IPS-NIHi11 (cell line): ENCODE measurements around the gene USP9X.
"Not testable (repeated sequence)": the region's sequence is repeated elsewhere in the genome, so short reads cannot be mapped to it uniquely, and the experiment has no call there.

Experiments
- DNase-seq: peaks from one replicate; pipeline ENCODE4 v3.0.0; 2012; ENCODE audit warnings: mixed read lengths, low spot score

The USP9X gene

DNA sequence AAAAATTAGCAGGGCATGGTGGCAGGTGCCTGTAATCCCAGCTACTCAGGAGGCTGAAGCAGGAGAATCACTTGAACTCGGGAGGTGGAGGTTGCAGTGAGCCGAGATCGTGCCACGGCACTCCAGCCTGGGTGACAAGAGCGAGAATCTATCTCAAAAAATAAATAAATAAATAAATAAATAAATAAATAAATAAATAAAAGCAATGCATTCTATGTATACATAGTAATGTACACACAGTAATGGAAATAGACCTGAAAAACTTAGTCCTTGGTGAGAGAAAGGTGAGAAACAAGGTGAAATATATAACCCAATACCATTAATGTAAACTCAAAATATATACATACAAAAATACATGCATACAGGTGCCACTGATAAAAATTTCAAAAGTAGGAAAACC, 197.1 kb downstream of the USP9X start:
- DNase-seq = not testable (repeated sequence)

DNA sequence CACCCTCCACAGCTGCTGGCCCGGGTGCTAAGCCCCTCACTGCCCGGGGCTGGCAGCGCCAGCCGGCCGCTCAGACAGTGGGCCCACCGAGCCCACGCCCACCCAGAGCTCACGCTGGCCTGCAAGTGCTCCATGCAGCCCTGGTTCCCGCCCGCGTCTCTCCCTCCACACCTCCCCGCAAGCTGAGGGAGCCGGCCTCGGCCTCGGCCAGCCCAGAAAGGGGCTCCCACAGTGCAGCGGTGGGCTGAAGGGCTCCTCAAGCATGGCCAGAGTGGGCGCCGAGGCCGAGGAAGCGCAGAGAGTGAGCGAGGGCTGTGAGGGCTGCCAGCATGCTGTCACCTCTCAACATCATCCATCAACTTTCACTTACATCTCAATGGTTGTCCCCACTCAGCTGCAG, 200.7 kb downstream of the USP9X start:
- DNase-seq = not testable (repeated sequence)
